ENCODE measurements around the gene TRMT44. TPM values are rescaled to one million over a fixed set of nuclear protein-coding genes. Genes with fewer than 3 reads are reported as not detected.

Gene TRMT44
- total RNA-seq, 4 donors from 2014 or later = 18.1 to 28.3 (median 23.1) TPM

- no peak for ATAC-seq (ENCODE audit: low FRiP score)
- no peak for TF ChIP-seq CTCF (IDR thresholded peaks at IDR 0.05)
- no peak for DNase-seq (ENCODE audit: low spot score)
These were observed 13.3 kb upstream of the TRMT44 start for GRCh38 chr4:8427262-8427661.

GRCh38 chr4:8427761-8428287, 12.8 kb upstream of the TRMT44 start:
- peak; percentile 29 for ATAC-seq (ENCODE audit: low FRiP score)
- no peak for TF ChIP-seq CTCF (IDR thresholded peaks at IDR 0.05)
- DNase-seq (ENCODE audit: low spot score) = no peak

GRCh38 chr4:8428288-8429097, 12.1 kb upstream of the TRMT44 start:
- ATAC-seq (ENCODE audit: low FRiP score) (peak; percentile 95), DNase-seq (ENCODE audit: low spot score) (peak; percentile 66)
- no peak for TF ChIP-seq CTCF (IDR thresholded peaks at IDR 0.05)

GRCh38 chr4:8431553-8431952, 9.0 kb upstream of the TRMT44 start:
- TF ChIP-seq CTCF (IDR thresholded peaks at IDR 0.05) = no peak
- no peak for DNase-seq (ENCODE audit: low spot score)
- ATAC-seq (ENCODE audit: low FRiP score) = no peak

GRCh38 chr4:8433136-8433535, 7.4 kb upstream of the TRMT44 start:
- ATAC-seq (ENCODE audit: low FRiP score) (no peak), DNase-seq (ENCODE audit: low spot score) (no peak)
- no peak for TF ChIP-seq CTCF (IDR thresholded peaks at IDR 0.05)

- no peak for TF ChIP-seq CTCF (IDR thresholded peaks at IDR 0.05)
- DNase-seq (ENCODE audit: low spot score) (no peak), ATAC-seq (ENCODE audit: low FRiP score) (no peak)
These were observed 6.1 kb upstream of the TRMT44 start for GRCh38 chr4:8434251-8435073.

Data from omental fat pad (tissue), 4 donors.